ENCODE measurements around the gene SYNRG. TPM values are rescaled to one million over a fixed set of nuclear protein-coding genes. Genes with fewer than 3 reads are reported as not detected.
A peak's percentile ranks its signal among the peaks of the same experiment; 100 is the strongest.

The SYNRG gene
- total RNA-seq, 1 experiment from 2014 or later = 9.7 TPM

- H3K27me3 ChIP-seq (ENCODE audit: low read length) = no peaks in the 10 kb centered on the region
- H3K9me3 ChIP-seq (ENCODE audit: low read length) = no peaks in the 10 kb centered on the region
- H4K20me1 ChIP-seq (ENCODE audit: low read length) = peaks cover 16% of the 10 kb centered on the region
- peak overlapping the region; percentile 74 for H3K9ac ChIP-seq (ENCODE audit: low read length)
- H3K9me2 ChIP-seq (replicated peaks; ENCODE audit: low read length) = no peaks in the 10 kb centered on the region
- TF ChIP-seq EZH2phosphoT487 (IDR thresholded peaks at IDR 0.05; ENCODE audit: borderline replicate concordance, low read length) (no peak), CTCF (conservative IDR thresholded peaks at IDR 0.05; ENCODE audit: low read depth, low read length) (no peak), EZH2 (IDR thresholded peaks at IDR 0.05; ENCODE audit: low read length, unreplicated experiment) (no peak)
- BruUV-seq (replicated peaks) = TSS peak; percentile 45
- H3K27ac ChIP-seq (ENCODE audit: low read length) = peak overlapping the region; percentile 91
- DNase-seq (peak; percentile 87), ATAC-seq (peak; percentile 37)
- H3K36me3 ChIP-seq (ENCODE audit: low read depth, low read length) = no peaks in the 10 kb centered on the region
- peak overlapping the region; percentile 49; the same call in 1 of the 2 replicates for H2AFZ ChIP-seq (ENCODE audit: low read length)
- H3K4me3 ChIP-seq (ENCODE audit: low read length) = peak overlapping the region; percentile 85
- ChIA-PET CTCF (no interaction called here), POLR2A (ENCODE audit: unreplicated experiment) (interaction anchor here (0.6 kb wide), 1 partner anchor 14 kb away, joined by 3 read pairs; no protein-coding TSS in a partner anchor)
- intact Hi-C loops (cut with micrococcal nuclease) = no loop called here
- no peaks in the 10 kb centered on the region for H3F3A ChIP-seq (ENCODE audit: low read length, unreplicated experiment)
- H3K4me2 ChIP-seq (ENCODE audit: low read length) = peak overlapping the region; percentile 94
- peaks cover 48% of the 10 kb centered on the region for H3K4me1 ChIP-seq (ENCODE audit: insufficient read depth, low read length)
- H3K79me2 ChIP-seq (ENCODE audit: low read length) = peaks cover 60% of the 10 kb centered on the region
These were observed 118.3 kb downstream of the SYNRG start for GRCh38 chr17:37490638-37491614.

GRCh38 chr17:37490022-37490587 is 119.1 kb downstream of the SYNRG start:
- Histone ChIP-seq H3K9me3 (ENCODE audit: low read length) (no peaks in the 10 kb centered on the region), H2AFZ (ENCODE audit: low read length) (0 out of 2 replicates have a peak overlapping the region, but pooled peaks have one; percentile 30), H3K9ac (ENCODE audit: low read length) (peak overlapping the region; percentile 74), H3K27ac (ENCODE audit: low read length) (peak overlapping the region; percentile 91), H3K4me2 (ENCODE audit: low read length) (peak overlapping the region; percentile 94), H3K36me3 (ENCODE audit: low read depth, low read length) (no peaks in the 10 kb centered on the region), H3K4me3 (ENCODE audit: low read length) (peak overlapping the region; percentile 85), H3K9me2 (replicated peaks; ENCODE audit: low read length) (no peaks in the 10 kb centered on the region), H4K20me1 (ENCODE audit: low read length) (peaks cover 16% of the 10 kb centered on the region), H3K79me2 (ENCODE audit: low read length) (peaks cover 52% of the 10 kb centered on the region), H3F3A (ENCODE audit: low read length, unreplicated experiment) (no peaks in the 10 kb centered on the region), H3K4me1 (ENCODE audit: insufficient read depth, low read length) (peaks cover 48% of the 10 kb centered on the region), H3K27me3 (ENCODE audit: low read length) (no peaks in the 10 kb centered on the region)
- POLR2A ChIA-PET (ENCODE audit: unreplicated experiment) = interaction anchor here (0.7 kb wide), 1 partner anchor 14 kb away, joined by 3 read pairs; no protein-coding TSS in a partner anchor
- TF ChIP-seq CTCF (conservative IDR thresholded peaks at IDR 0.05; ENCODE audit: low read depth, low read length) (peak; percentile 20; the same call in 1 of the 2 replicates), EZH2phosphoT487 (IDR thresholded peaks at IDR 0.05; ENCODE audit: borderline replicate concordance, low read length) (no peak)
- no TSS peak for BruUV-seq (replicated peaks)
- intact Hi-C loops (cut with micrococcal nuclease) = no loop called here
- CTCF ChIA-PET = interaction anchor here (0.5 kb wide), 1 partner anchor 9 kb away, joined by 3 read pairs; no protein-coding TSS in a partner anchor
- ATAC-seq (peak; percentile 9), DNase-seq (peak; percentile 38)
